ENCODE data around the gene FPGS. TPM values are rescaled to one million over a fixed set of nuclear protein-coding genes. Genes with fewer than 3 reads are reported as not detected.

The FPGS gene
- total and polyA plus RNA-seq, 2 donors (not counting 1 experiment from before 2014, with no cell fraction given), result 103 to 136 TPM

DNA sequence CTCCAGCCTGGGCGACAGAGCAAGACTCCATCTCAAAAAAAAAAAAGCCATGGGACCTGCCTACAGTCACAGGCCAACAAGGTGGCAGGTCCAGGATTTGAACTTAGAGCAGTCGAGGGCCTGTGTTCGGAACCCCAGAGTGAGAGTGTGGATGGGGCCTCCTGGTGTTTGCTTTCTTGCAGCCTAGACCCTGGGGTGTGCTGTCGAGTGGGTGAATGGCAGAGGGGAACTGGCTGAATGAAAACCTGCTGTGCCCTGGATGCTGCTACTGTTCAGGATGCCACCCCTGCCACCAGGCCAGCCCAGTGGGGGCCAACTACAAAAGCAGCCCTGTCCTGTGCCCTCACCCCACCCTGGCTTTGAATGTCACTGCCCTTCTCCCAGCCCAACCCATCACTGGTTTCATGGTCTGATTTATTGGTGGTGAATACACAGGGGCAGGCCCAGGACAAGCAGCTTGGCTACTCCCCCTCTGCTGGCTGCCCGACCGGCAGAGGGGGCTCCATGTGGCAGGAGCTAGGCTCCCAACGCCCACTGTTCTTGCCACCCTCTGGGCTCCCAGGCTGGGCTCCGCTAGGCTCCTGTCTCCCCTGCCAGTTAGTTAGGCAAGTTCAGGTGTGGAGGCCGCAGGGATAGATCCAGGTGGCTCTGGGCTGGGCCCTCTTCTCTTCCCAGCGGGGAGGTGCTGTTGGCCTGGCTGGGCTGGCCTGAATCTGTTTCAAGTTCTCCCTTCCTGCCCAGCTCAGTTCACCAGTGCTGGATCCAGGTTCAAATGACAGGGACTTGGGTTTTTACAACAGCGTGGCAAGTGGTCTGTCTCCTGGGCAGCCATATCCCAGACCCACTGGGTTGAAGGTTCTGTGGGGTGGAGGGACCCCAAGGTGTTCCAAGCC is 12.2 kb downstream of the FPGS start:
- H3K36me3 ChIP-seq (replicated peaks in 1 of 2; ENCODE audit: control extremely low read depth in 1 of 2, control insufficient read depth in 1 of 2, extremely low read depth in 1 of 2, insufficient read depth in 2 of 2, low read length in 1 of 2), result peaks cover 0 to 45% of the 10 kb centered on the region in 2 experiments
- POLR2A ChIA-PET, result interaction anchor here (0.6 to 0.7 kb wide), 2 partner anchors 10 to 26 kb away, joined by 5 to 8 read pairs; no protein-coding TSS in a partner anchor
- no peak overlapping the region for H3K9ac ChIP-seq (ENCODE audit: low read length)
- H3K27me3 ChIP-seq (replicated peaks in 1 of 4; ENCODE audit: control extremely low read depth in 1 of 4, control insufficient read depth in 3 of 4, insufficient read depth in 4 of 4, low read length in 3 of 4), result no peaks in the 10 kb centered on the region
- no peak overlapping the region for H3K4me3 Mint-ChIP-seq
- H4K20me1 ChIP-seq (ENCODE audit: control insufficient read depth, insufficient read depth, low read length, poor library complexity, severe bottlenecking), result no peaks in the 10 kb centered on the region
- H3K79me2 ChIP-seq (ENCODE audit: control insufficient read depth, insufficient read depth, low read length), result no peaks in the 10 kb centered on the region
- ATAC-seq (ENCODE audit: low read depth) (no peak), DNase-seq (no peak)
- H2AFZ ChIP-seq (ENCODE audit: insufficient read depth, low read depth, low read length, poor library complexity, severe bottlenecking), result no peak overlapping the region
- CTCF ChIA-PET, result no interaction called here
- no peak overlapping the region for H3K27ac Mint-ChIP-seq
- H3K27ac ChIP-seq (ENCODE audit: low read length in 2 of 2), result no peak overlapping the region
- H3K9me3 ChIP-seq (ENCODE audit: control extremely low read depth in 1 of 3, control insufficient read depth in 2 of 3, insufficient read depth in 1 of 3, low read length in 2 of 3), result peaks cover 0 to 4% (median 0%) of the 10 kb centered on the region in 3 donors
- H3K4me3 ChIP-seq (ENCODE audit: control extremely low read depth in 1 of 5, extremely low read depth in 1 of 5, insufficient read depth in 1 of 5, low read depth in 2 of 5, low read length in 4 of 5), result no peak overlapping the region
- H3K4me2 ChIP-seq (replicated peaks; ENCODE audit: low read depth, low read length, poor library complexity, severe bottlenecking), result no peak overlapping the region
- TF ChIP-seq, protein P1, sequence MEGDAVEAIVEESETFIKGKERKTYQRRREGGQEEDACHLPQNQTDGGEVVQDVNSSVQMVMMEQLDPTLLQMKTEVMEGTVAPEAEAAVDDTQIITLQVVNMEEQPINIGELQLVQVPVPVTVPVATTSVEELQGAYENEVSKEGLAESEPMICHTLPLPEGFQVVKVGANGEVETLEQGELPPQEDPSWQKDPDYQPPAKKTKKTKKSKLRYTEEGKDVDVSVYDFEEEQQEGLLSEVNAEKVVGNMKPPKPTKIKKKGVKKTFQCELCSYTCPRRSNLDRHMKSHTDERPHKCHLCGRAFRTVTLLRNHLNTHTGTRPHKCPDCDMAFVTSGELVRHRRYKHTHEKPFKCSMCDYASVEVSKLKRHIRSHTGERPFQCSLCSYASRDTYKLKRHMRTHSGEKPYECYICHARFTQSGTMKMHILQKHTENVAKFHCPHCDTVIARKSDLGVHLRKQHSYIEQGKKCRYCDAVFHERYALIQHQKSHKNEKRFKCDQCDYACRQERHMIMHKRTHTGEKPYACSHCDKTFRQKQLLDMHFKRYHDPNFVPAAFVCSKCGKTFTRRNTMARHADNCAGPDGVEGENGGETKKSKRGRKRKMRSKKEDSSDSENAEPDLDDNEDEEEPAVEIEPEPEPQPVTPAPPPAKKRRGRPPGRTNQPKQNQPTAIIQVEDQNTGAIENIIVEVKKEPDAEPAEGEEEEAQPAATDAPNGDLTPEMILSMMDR (IDR thresholded peaks at IDR 0.05), result no peak
- no peak for TF ChIP-seq EZH2 (IDR thresholded peaks at IDR 0.05; ENCODE audit: borderline replicate concordance, insufficient read depth, low read depth, low read length, poor library complexity, severe bottlenecking)
- 93% methylated on average over 11 of the region's 11 CpGs for WGBS (ENCODE audit: insufficient coverage)
- intact Hi-C loops (cut with micrococcal nuclease), result no loop called here
- H3K4me1 ChIP-seq (ENCODE audit: control insufficient read depth in 2 of 2, insufficient read depth in 2 of 2, low read length in 2 of 2), result no peaks in the 10 kb centered on the region
- H3K4me1 Mint-ChIP-seq, result no peaks in the 10 kb centered on the region
- H3K9me3 Mint-ChIP-seq (ENCODE audit: insufficient read depth), result no peaks in the 10 kb centered on the region
- H3K27me3 Mint-ChIP-seq, result no peaks in the 10 kb centered on the region

Data from B cell (primary cell).